IMR-90 (cell line): ENCODE results near the gene TEX48. TPM values are rescaled to one million over a fixed set of nuclear protein-coding genes. Genes with fewer than 3 reads are reported as not detected.

Experiments
- ATAC-seq: fragments of 200-7000 bp; cut with Tn5 transposase; 2 replicates; pipeline ENCODE4 v1.9.1; 2020; ENCODE audit warnings: low read depth, mild to moderate bottlenecking, moderate library complexity
- BruUV-seq: library from RNA; stranded (reverse); fragments of 400-500 nt; replicated peaks from 2 replicates; lab custom pipeline; 2021; lab: Mats Ljungman, UMichigan
- CTCF ChIA-PET: fragments of 300-600 bp; formaldehyde crosslinking; extraction: SDS; loops from one replicate; lab custom pipeline; 2021; ENCODE audit warnings: antibody characterized with exemption; lab: Yijun Ruan, JAX
- POLR2A ChIA-PET: fragments of 300-600 bp; sonication (Branson Sonifier 250); formaldehyde crosslinking; loops from one replicate; lab custom pipeline; 2022; ENCODE audit warnings: antibody characterized with exemption; ENCODE audit not compliant: unreplicated experiment; lab: Charles Lee
- DNase-seq: peaks from one replicate; pipeline ENCODE4 v3.0.0; 2013
- H2AFZ ChIP-seq: replicated peaks from 2 replicates; pipeline ENCODE3; 2013; ENCODE audit warnings: low read length, mild to moderate bottlenecking; ENCODE audit not compliant: poor library complexity
- H2AK5ac ChIP-seq: 2 replicates; pipeline ENCODE4 v1.6.1; 2013; ENCODE audit warnings: low read depth, low read length, inconsistent platforms
- H2AK9ac ChIP-seq: replicated peaks from 2 replicates; pipeline ENCODE3; 2013; ENCODE audit warnings: mild to moderate bottlenecking, low read depth, low read length, moderate library complexity; ENCODE audit not compliant: poor library complexity
- H2BK120ac ChIP-seq: 2 replicates; pipeline ENCODE4 v1.6.1; 2013; ENCODE audit warnings: low read depth, low read length, inconsistent platforms
- H2BK15ac ChIP-seq: 3 replicates; pipeline ENCODE4 v1.6.1; 2013; ENCODE audit warnings: low read depth, low read length, inconsistent platforms
- H2BK20ac ChIP-seq: 2 replicates; pipeline ENCODE4 v1.6.1; 2013; ENCODE audit warnings: low read depth, mild to moderate bottlenecking, inconsistent platforms, low read length, moderate library complexity
- H2BK5ac ChIP-seq: 2 replicates; pipeline ENCODE4 v1.6.1; 2013; ENCODE audit warnings: mild to moderate bottlenecking, low read depth, low read length, inconsistent platforms; ENCODE audit not compliant: poor library complexity, severe bottlenecking
- H3K14ac ChIP-seq: replicated peaks from 2 replicates; pipeline ENCODE4 v1.6.1; 2013; ENCODE audit warnings: low read depth, low read length, inconsistent platforms
- H3K18ac ChIP-seq: 2 replicates; pipeline ENCODE4 v1.6.1; 2013; ENCODE audit warnings: low read depth, low read length, control low read depth
- H3K23ac ChIP-seq: 2 replicates; pipeline ENCODE4 v1.6.1; 2013; ENCODE audit warnings: low read depth, low read length, inconsistent platforms
- H3K27ac ChIP-seq: 2 replicates; pipeline ENCODE4 v1.5.1; 2013; ENCODE audit warnings: mild to moderate bottlenecking, control low read depth, low read length; ENCODE audit not compliant: insufficient read depth
- H3K27me3 ChIP-seq: 2 replicates; pipeline ENCODE4 v1.6.1; 2013; ENCODE audit warnings: low read length; ENCODE audit not compliant: control insufficient read depth, insufficient read depth
- H3K36me3 ChIP-seq: 2 replicates; pipeline ENCODE4 v1.6.1; 2013; ENCODE audit warnings: low read length, mixed read lengths; ENCODE audit not compliant: control insufficient read depth, insufficient read depth
- H3K4ac ChIP-seq: 2 replicates; pipeline ENCODE4 v1.6.1; 2013; ENCODE audit warnings: low read depth, low read length, inconsistent platforms
- H3K4me1 ChIP-seq: 2 replicates; pipeline ENCODE4 v1.6.1; 2013; ENCODE audit warnings: low read length, mixed read lengths; ENCODE audit not compliant: control insufficient read depth, insufficient read depth
- H3K4me2 ChIP-seq: 2 replicates; pipeline ENCODE4 v1.6.1; 2013; ENCODE audit warnings: low read depth, mild to moderate bottlenecking, control low read depth, low read length, moderate library complexity
- H3K4me3 ChIP-seq: 2 replicates; pipeline ENCODE4 v1.5.1; 2013; ENCODE audit warnings: low read depth, mild to moderate bottlenecking, control low read depth, low read length, moderate library complexity; ENCODE audit not compliant: insufficient read depth
- H3K56ac ChIP-seq: 2 replicates; pipeline ENCODE4 v1.6.1; 2013; ENCODE audit warnings: low read length, inconsistent platforms; ENCODE audit not compliant: insufficient read depth; ENCODE audit errors: extremely low read depth
- H3K79me1 ChIP-seq, 2 experiments: 2 replicates each; pipeline ENCODE4 v1.6.1; 2013; ENCODE audit warnings: low read length in 2 of 2, inconsistent platforms in 1 of 2, low read depth in 1 of 2
- H3K9ac ChIP-seq: 2 replicates; pipeline ENCODE4 v1.6.1; 2013; ENCODE audit warnings: low read depth, low read length, control low read depth
- H3K9me1 ChIP-seq: 2 replicates; pipeline ENCODE4 v1.6.1; 2013; ENCODE audit warnings: low read length, inconsistent platforms; ENCODE audit not compliant: insufficient read depth
- H3K9me3 ChIP-seq: 2 replicates; pipeline ENCODE4 v1.6.1; 2013; ENCODE audit warnings: low read length; ENCODE audit not compliant: control insufficient read depth, insufficient read depth
- H4K20me1 ChIP-seq: 2 replicates; pipeline ENCODE4 v1.6.1; 2013; ENCODE audit warnings: low read length, inconsistent platforms; ENCODE audit not compliant: insufficient read depth
- H4K5ac ChIP-seq: 2 replicates; pipeline ENCODE4 v1.6.1; 2013; ENCODE audit warnings: mild to moderate bottlenecking, low read depth, low read length, control low read depth
- H4K8ac ChIP-seq, 2 experiments: 2 replicates each; pipeline ENCODE4 v1.6.1; 2013; ENCODE audit warnings: low read depth in 2 of 2, low read length in 2 of 2, control low read depth in 1 of 2, inconsistent platforms in 1 of 2
- H4K91ac ChIP-seq: 2 replicates; pipeline ENCODE4 v1.6.1; 2013; ENCODE audit warnings: low read depth, low read length, inconsistent platforms; ENCODE audit not compliant: insufficient read depth
- CEBPB ChIP-seq: IDR thresholded peaks from 2 replicates; pipeline ENCODE4 v1.6.1; 2012; ENCODE audit warnings: low read depth, low read length, improper control_type of control experiment
- RAD21 ChIP-seq: IDR thresholded peaks from 2 replicates; pipeline ENCODE4 v1.6.1; 2012; ENCODE audit warnings: low read length, improper control_type of control experiment
- WGBS, 2 experiments: methylation state at CpG; one replicate each; pipeline versions ENCODE4 v1.1.5 to v1.1.7; 2013; ENCODE audit warnings: missing lambda C conversion rate in 2 of 2; ENCODE audit not compliant: insufficient read length in 1 of 2; ENCODE audit errors: extremely low coverage in 2 of 2; 5-methylcytosine and 5-hydroxymethylcytosine counted together
- dilution Hi-C: fragments of 300-500 bp; cut with HindIII; formaldehyde crosslinking; loops from one replicate; pipeline ENCODE4 v1.14.3; 2018; ENCODE audit warnings: low sequenced_read_pairs; ENCODE audit not compliant: unreplicated experiment
- in situ Hi-C: fragments of 300-500 bp; cut with MboI; formaldehyde crosslinking; loops from 3 replicates; pipeline ENCODE4 v1.14.3; 2019; ENCODE audit warnings: low sequenced_read_pairs, inconsistent platforms, mixed read lengths
- intact Hi-C: fragments of 100-400 bp; cut with micrococcal nuclease; formaldehyde crosslinking; loops from 2 replicates; pipeline ENCODE4 v1.10.0; 2022
- polyA plus RNA-seq, 3 experiments: library from polyadenylated mRNA; depleted of rRNA; stranded (reverse); fragments of >200 nt; gene quantifications; 2 replicates each; pipeline ENCODE4 v1.2.3, GENCODE V29; 2012; ENCODE audit warnings: low replicate concordance in 1 of 3
- total RNA-seq: library from RNA; depleted of rRNA; stranded (reverse); fragments of >200 nt; gene quantifications from 2 replicates; pipeline ENCODE4 v1.2.3, GENCODE V29; 2012

TEX48 gene
- total and polyA plus RNA-seq, 2 of the 4 experiments (the other 2 are of a cell fraction): not detected

DNA sequence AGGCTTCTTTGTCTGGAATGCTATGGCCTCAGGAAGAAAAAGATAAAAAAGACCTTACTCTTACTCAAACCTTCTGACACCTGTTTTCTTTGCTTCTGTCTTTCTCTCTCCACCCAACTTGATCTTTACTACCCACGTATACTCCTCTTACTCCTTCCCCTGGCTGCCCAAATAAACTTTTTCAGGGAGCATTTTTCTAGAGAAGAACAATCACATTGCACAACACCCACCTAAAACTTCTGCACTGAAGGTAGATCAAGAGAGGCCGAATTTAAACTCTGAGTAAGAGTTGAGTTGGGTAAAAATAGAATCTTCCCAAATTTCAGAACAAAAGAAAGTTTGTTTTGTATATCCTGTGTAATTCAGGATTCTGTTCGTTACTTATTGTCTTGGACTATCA lies 3.9 kb downstream of the TEX48 start:
- dilution Hi-C loops: no loop called here
- Histone ChIP-seq H4K20me1 (no peaks in the 10 kb centered on the region), H3K4ac (peak overlapping the region; percentile 79), H4K5ac (peak overlapping the region; percentile 65), H3K36me3 (no peaks in the 10 kb centered on the region), H2BK15ac (peak overlapping the region; percentile 72; the same call in 2 of the 3 replicates), H3K4me1 (peaks cover 12% of the 10 kb centered on the region), H4K91ac (peak overlapping the region; percentile 68; the same call in 1 of the 2 replicates), H3K18ac (peak overlapping the region; percentile 84), H3K9me3 (no peaks in the 10 kb centered on the region), H2AFZ (no peak overlapping the region), H3K4me3 (no peak overlapping the region), H3K9ac (no peak overlapping the region), H3K27me3 (no peaks in the 10 kb centered on the region), H3K4me2 (peak overlapping the region; percentile 24; the same call in 1 of the 2 replicates), H3K27ac (peak overlapping the region; percentile 29; the same call in 1 of the 2 replicates), H2BK120ac (peak overlapping the region; percentile 78), H2BK20ac (peak overlapping the region; percentile 88), H2BK5ac (peak overlapping the region; percentile 66), H3K23ac (no peak overlapping the region), H3K9me1 (peaks cover 10% of the 10 kb centered on the region), H4K8ac (peak overlapping the region in 1 of 2 experiments; percentile 57; a peak in 2 of 4 replicates), H2AK5ac (peak overlapping the region; percentile 74; the same call in 1 of the 2 replicates), H3K79me1 (no peaks in the 10 kb centered on the region), H3K14ac (peak overlapping the region; percentile 33), H3K56ac (peak overlapping the region; percentile 24; the same call in 1 of the 2 replicates), H2AK9ac (no peak overlapping the region)
- DNase-seq (no peak), ATAC-seq (no peak)
- BruUV-seq: no TSS peak
- intact Hi-C loops: loop anchor here (5.0 kb wide), 1 partner anchor 44 kb away; no protein-coding TSS in a partner anchor
- 100% methylated on average over 1 of the region's 3 CpGs; no CpG with 5 or more reads in 1 of the 2 experiments for WGBS, 2 experiments
- TF ChIP-seq RAD21: no peak
- peak; percentile 65 for TF ChIP-seq CEBPB
- ChIA-PET CTCF (interaction anchor here (1.3 to 2.0 kb wide), 3 partner anchors 17 to 337 kb away, joined by 3 to 7 read pairs (median 5); no protein-coding TSS in a partner anchor), POLR2A (no interaction called here)
- in situ Hi-C loops: loop anchor here (5.0 kb wide), 1 partner anchor 224 kb away; no protein-coding TSS in a partner anchor
